Peyer's patch (tissue), 4 donors: ENCODE results near the gene PNO1. TPM values are rescaled to one million over a fixed set of nuclear protein-coding genes. Genes with fewer than 3 reads are reported as not detected.

Experiments
- DNase-seq, 3 donors: peaks; one replicate each; pipeline ENCODE4 v3.0.0-alpha.2; 2017 to 2019
- H3K27ac ChIP-seq, 4 donors: fragments of 200-600 bp; sonication (generic); one replicate each; pipeline ENCODE4 v1.5.1; 2016 to 2019
- H3K27me3 ChIP-seq, 2 donors: fragments of 200-600 bp; sonication (generic); one replicate each; pipeline ENCODE4 v1.5.1; 2019
- H3K36me3 ChIP-seq, 3 donors: fragments of 200-600 bp; sonication (generic); one replicate each; pipeline ENCODE4 v1.5.1; 2016 to 2019
- H3K4me1 ChIP-seq, 4 donors: fragments of 200-600 bp; sonication (generic); one replicate each; pipeline ENCODE4 v1.5.1; 2016 to 2019
- H3K4me3 ChIP-seq, 4 donors: fragments of 200-600 bp; sonication (generic); 1 replicate in 3 of 4; 2 replicates in 1 of 4; pipeline ENCODE4 v1.5.1; 2016 to 2019; ENCODE audit warnings: mild to moderate bottlenecking in 1 of 4
- H3K9me3 ChIP-seq, 4 donors: fragments of 200-600 bp; sonication (generic); one replicate each; pipeline ENCODE4 v1.5.1; 2016 to 2019; ENCODE audit warnings: mild to moderate bottlenecking in 1 of 4
- POLR2A ChIP-seq, 2 donors: fragments of 450-650 bp; IDR thresholded peaks; one replicate each; pipeline ENCODE4 v1.5.1; 2017; ENCODE audit warnings: antibody characterized with exemption in 2 of 2, mild to moderate bottlenecking in 2 of 2, moderate library complexity in 2 of 2
- total RNA-seq, 4 donors: library from RNA; depleted of rRNA; stranded (reverse); fragments of >200 nt; gene quantifications; one replicate each; pipeline ENCODE4 v1.1.0, GENCODE V29; 2016
- TF ChIP-seq, protein P1 (sequence below), 6 experiments: fragments of 450-650 bp in 4 of 6; fragments of 200-600 bp in 2 of 6; sonication (generic) in 1 of 6; IDR thresholded peaks; one replicate each; pipeline ENCODE4 v1.5.1; 2017 to 2019; ENCODE audit warnings: antibody characterized with exemption in 6 of 6, mild to moderate bottlenecking in 3 of 6, moderate library complexity in 1 of 6

Gene PNO1
- total RNA-seq, 4 donors from 2014 or later, result 4.9 to 14.9 (median 5.7) TPM

DNA sequence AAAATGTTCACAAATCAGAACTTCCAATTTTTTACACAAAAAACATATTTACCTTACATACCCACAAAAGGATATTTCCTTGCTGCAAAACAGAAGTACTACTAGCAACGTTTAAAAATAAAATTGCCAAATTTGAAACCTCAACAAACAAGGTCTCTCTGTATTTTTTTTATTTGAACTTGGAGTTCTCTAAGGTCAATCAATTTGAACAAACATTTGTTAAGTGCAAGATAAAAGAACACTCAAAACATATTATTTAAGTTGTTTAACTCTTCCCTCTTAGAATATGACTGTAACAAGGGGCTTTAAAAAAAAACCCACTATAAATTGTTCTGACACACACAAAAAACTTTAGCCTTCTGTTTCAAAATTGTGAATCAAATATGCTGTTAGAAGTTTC lies 29.6 kb downstream of the PNO1 start:
- H3K4me3 ChIP-seq, result no peak overlapping the region
- peaks cover 0 to 18% (median 0%) of the 10 kb centered on the region in 3 donors for H3K36me3 ChIP-seq
- peaks cover 0 to 17% (median 0%) of the 10 kb centered on the region in 4 donors for H3K4me1 ChIP-seq
- TF ChIP-seq, protein P1, sequence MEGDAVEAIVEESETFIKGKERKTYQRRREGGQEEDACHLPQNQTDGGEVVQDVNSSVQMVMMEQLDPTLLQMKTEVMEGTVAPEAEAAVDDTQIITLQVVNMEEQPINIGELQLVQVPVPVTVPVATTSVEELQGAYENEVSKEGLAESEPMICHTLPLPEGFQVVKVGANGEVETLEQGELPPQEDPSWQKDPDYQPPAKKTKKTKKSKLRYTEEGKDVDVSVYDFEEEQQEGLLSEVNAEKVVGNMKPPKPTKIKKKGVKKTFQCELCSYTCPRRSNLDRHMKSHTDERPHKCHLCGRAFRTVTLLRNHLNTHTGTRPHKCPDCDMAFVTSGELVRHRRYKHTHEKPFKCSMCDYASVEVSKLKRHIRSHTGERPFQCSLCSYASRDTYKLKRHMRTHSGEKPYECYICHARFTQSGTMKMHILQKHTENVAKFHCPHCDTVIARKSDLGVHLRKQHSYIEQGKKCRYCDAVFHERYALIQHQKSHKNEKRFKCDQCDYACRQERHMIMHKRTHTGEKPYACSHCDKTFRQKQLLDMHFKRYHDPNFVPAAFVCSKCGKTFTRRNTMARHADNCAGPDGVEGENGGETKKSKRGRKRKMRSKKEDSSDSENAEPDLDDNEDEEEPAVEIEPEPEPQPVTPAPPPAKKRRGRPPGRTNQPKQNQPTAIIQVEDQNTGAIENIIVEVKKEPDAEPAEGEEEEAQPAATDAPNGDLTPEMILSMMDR (IDR thresholded peaks at IDR 0.05), result no peak
- TF ChIP-seq POLR2A (IDR thresholded peaks at IDR 0.05), result no peak
- H3K27me3 ChIP-seq, result no peaks in the 10 kb centered on the region
- no peak for DNase-seq
- H3K27ac ChIP-seq, result no peak overlapping the region
- no peaks in the 10 kb centered on the region for H3K9me3 ChIP-seq

DNA sequence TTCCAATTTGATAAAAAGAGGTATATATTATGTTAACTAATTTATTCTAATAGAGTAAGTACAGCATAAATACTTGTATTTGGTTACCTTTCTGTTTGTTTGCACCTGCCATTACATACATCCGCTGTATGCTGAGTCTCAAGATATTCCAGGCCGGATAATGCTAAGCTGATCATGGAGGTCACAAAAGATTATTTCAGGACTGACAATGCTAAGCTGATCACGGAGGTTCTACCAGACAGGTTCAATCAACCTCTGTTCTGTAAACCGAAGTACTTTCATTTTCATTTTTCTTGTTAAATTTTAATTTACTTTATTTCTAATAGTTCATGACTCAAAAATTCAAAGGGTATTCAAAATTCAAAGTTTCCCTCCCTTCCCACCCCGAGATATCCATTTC lies 31.1 kb downstream of the PNO1 start:
- Histone ChIP-seq H3K9me3 (no peaks in the 10 kb centered on the region), H3K27me3 (no peaks in the 10 kb centered on the region), H3K36me3 (peaks cover 0 to 14% (median 0%) of the 10 kb centered on the region in 3 donors), H3K27ac (no peak overlapping the region), H3K4me1 (peaks cover 0 to 23% (median 4%) of the 10 kb centered on the region in 4 donors), H3K4me3 (no peak overlapping the region)
- TF ChIP-seq, protein P1 (IDR thresholded peaks at IDR 0.05), result no peak
- no peak for TF ChIP-seq POLR2A (IDR thresholded peaks at IDR 0.05)
- no peak for DNase-seq

DNA sequence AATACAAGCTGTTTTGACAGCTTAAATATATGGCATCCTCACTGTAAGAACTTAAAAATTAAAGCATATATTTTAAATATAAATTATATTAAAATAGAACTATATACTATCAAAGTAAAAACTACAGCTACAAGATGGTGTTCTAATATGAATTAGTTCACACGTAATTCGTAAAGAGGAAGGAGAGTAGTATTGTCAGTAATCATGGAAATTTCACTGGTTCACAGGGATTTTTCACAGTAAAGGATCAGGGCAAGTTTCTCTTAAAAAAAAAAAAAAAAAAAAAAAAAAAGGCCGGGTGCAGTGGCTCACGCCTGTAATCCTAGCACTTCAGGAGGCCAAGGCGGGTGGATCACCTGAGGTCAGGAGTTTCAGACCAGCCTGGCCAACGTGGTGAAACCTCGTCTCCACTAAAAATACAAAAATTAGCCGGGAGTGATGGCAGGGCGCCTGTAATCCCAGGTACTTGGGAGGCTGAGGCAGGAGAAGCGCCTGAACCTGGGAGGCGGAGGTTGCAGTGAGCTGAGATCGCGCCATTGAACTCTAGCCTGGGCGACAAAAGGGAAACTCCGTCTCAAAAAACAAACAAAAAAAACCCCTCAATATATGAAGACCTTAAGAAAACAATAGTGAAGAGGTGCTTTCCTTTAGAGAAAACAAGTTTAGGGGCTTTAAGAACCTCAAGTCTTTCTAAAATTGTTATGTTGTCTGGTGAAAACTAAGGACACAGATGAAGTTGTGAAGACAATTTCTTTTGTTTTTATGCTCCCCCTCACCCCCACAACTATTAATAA lies 32.5 kb downstream of the PNO1 start:
- Histone ChIP-seq H3K4me1 (peaks cover 0 to 32% (median 6%) of the 10 kb centered on the region in 4 donors), H3K4me3 (no peak overlapping the region), H3K36me3 (peaks cover 0 to 8% (median 0%) of the 10 kb centered on the region in 3 donors), H3K9me3 (no peaks in the 10 kb centered on the region), H3K27ac (no peak overlapping the region), H3K27me3 (no peaks in the 10 kb centered on the region)
- TF ChIP-seq POLR2A (IDR thresholded peaks at IDR 0.05), result no peak
- TF ChIP-seq, protein P1 (IDR thresholded peaks at IDR 0.05), result no peak
- no peak for DNase-seq

DNA sequence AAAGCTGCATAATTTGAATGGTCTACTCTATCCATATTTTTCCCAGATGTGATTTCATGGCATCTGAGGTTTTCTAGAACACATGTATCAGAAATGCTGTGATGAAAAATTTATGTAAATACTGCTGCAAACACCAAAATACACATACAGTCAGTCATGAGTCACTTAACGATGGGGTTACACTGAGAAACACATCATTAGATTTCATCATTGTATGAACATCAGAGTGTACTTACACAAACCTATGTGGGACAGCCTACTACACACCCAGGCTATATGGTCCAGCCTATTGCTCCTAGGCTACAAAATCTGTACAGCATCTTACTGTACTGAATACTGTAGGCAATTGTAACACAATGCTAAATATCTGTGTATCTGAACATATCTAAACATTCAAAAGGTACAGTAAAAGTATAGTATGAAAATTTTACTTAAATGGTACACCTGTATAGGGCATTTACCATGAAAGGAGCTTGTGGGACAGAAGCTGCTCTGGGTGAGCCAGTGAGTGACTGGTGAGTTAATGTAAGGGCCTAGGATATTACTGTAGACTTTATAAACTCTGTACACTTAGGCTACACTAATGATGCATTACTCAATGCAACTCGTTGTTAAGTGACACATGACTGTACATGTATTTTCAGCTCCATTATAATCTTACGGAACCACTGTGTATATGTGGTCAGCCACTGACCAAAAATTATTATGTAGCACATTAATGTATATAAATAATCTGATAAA lies 33.5 kb downstream of the PNO1 start:
- Histone ChIP-seq H3K4me3 (no peak overlapping the region), H3K36me3 (peaks cover 0 to 3% (median 0%) of the 10 kb centered on the region in 3 donors), H3K9me3 (no peaks in the 10 kb centered on the region), H3K27me3 (no peaks in the 10 kb centered on the region), H3K27ac (no peak overlapping the region), H3K4me1 (peaks cover 0 to 40% (median 6%) of the 10 kb centered on the region in 4 donors)
- no peak for DNase-seq
- TF ChIP-seq, protein P1 (IDR thresholded peaks at IDR 0.05), result no peak
- no peak for TF ChIP-seq POLR2A (IDR thresholded peaks at IDR 0.05)

DNA sequence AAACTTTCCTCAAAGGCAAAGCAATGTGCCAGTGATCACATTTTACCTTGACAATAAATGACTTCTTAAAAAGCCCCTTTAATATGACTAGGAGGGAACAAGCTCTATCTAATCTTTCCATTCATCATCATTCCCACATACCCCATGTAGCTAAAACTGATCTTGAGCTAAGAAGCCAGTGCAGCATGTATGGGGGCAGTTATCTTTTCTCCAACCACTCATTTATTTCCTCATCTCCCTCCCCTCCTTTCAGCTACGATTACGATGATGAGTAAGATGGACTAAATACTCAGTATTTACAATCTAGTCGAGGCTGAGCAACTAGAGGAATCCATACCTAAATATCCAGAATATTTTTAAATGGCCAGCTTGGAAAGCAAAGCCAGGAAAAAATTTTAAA lies 35.5 kb downstream of the PNO1 start:
- Histone ChIP-seq H3K27ac (no peak overlapping the region), H3K4me1 (peaks cover 0 to 40% (median 6%) of the 10 kb centered on the region in 4 donors), H3K27me3 (no peaks in the 10 kb centered on the region), H3K9me3 (no peaks in the 10 kb centered on the region), H3K36me3 (no peaks in the 10 kb centered on the region), H3K4me3 (no peak overlapping the region)
- no peak for DNase-seq
- no peak for TF ChIP-seq POLR2A (IDR thresholded peaks at IDR 0.05)
- TF ChIP-seq, protein P1 (IDR thresholded peaks at IDR 0.05), result no peak
